H9 (cell line): ENCODE data around the gene FXYD6. TPM values are rescaled to one million over a fixed set of nuclear protein-coding genes. Genes with fewer than 3 reads are reported as not detected.

Experiments used
- DNase-seq: peaks from one replicate; pipeline ENCODE4 v3.0.0-alpha.2; 2017
- H2AFZ ChIP-seq: one replicate; pipeline ENCODE4 v1.6.1; 2013; ENCODE audit warnings: mild to moderate bottlenecking, low read length, control low read depth, moderate library complexity
- H2AK5ac ChIP-seq: 2 replicates; pipeline ENCODE4 v1.6.1; 2013; ENCODE audit warnings: low read length, control low read depth, mixed read lengths; ENCODE audit not compliant: insufficient read length
- H2BK120ac ChIP-seq: one replicate; pipeline ENCODE4 v1.6.1; 2013; ENCODE audit warnings: low read depth, mild to moderate bottlenecking, low read length, control low read depth, inconsistent platforms; ENCODE audit not compliant: poor library complexity, severe bottlenecking
- H2BK12ac ChIP-seq: 2 replicates; pipeline ENCODE4 v1.6.1; 2013; ENCODE audit warnings: low read length, control low read depth, mixed read lengths, low read depth; ENCODE audit not compliant: insufficient read length
- H2BK15ac ChIP-seq: 2 replicates; pipeline ENCODE4 v1.6.1; 2013; ENCODE audit warnings: low read depth, low read length, control low read depth
- H2BK20ac ChIP-seq: one replicate; pipeline ENCODE4 v1.6.1; 2013; ENCODE audit warnings: low read depth, mild to moderate bottlenecking, low read length, control low read depth, inconsistent platforms; ENCODE audit not compliant: poor library complexity, severe bottlenecking
- H2BK5ac ChIP-seq: 2 replicates; pipeline ENCODE4 v1.6.1; 2013; ENCODE audit warnings: low read length, control low read depth, mixed read lengths; ENCODE audit not compliant: insufficient read length
- H3K14ac ChIP-seq: 2 replicates; pipeline ENCODE4 v1.6.1; 2013; ENCODE audit warnings: low read length, control low read depth; ENCODE audit not compliant: insufficient read depth
- H3K18ac ChIP-seq: 2 replicates; pipeline ENCODE4 v1.6.1; 2013; ENCODE audit warnings: low read depth, mild to moderate bottlenecking, mixed read lengths, low read length, control low read depth; ENCODE audit not compliant: insufficient read length
- H3K23ac ChIP-seq: 2 replicates; pipeline ENCODE4 v1.6.1; 2013; ENCODE audit warnings: low read length, control low read depth, mixed read lengths, low read depth; ENCODE audit not compliant: insufficient read length
- H3K23me2 ChIP-seq: 2 replicates; pipeline ENCODE4 v1.6.1; 2013; ENCODE audit warnings: low read depth, mild to moderate bottlenecking, mixed read lengths, low read length, control low read depth; ENCODE audit not compliant: insufficient read length, poor library complexity, severe bottlenecking
- H3K27ac ChIP-seq: 2 replicates; pipeline ENCODE4 v1.5.1; 2013; ENCODE audit warnings: low read length, control low read depth, mixed read lengths, low read depth; ENCODE audit not compliant: insufficient read length
- H3K27me3 ChIP-seq: 2 replicates; pipeline ENCODE4 v1.6.1; 2013; ENCODE audit warnings: low read length, control low read depth, inconsistent platforms; ENCODE audit not compliant: insufficient read depth
- H3K4ac ChIP-seq: 2 replicates; pipeline ENCODE4 v1.6.1; 2013; ENCODE audit warnings: low read depth, mild to moderate bottlenecking, control low read depth, inconsistent platforms, low read length, moderate library complexity
- H3K4me1 ChIP-seq: 2 replicates; pipeline ENCODE4 v1.6.1; 2013; ENCODE audit warnings: low read length, control low read depth, inconsistent platforms; ENCODE audit not compliant: insufficient read depth
- H3K4me2 ChIP-seq: 2 replicates; pipeline ENCODE4 v1.6.1; 2013; ENCODE audit warnings: low read length, control low read depth, mixed read lengths; ENCODE audit not compliant: insufficient read length, insufficient read depth
- H3K56ac ChIP-seq: 2 replicates; pipeline ENCODE4 v1.6.1; 2013; ENCODE audit warnings: low read depth, mild to moderate bottlenecking, mixed read lengths, low read length, control low read depth; ENCODE audit not compliant: insufficient read length
- H3K79me1 ChIP-seq: 2 replicates; pipeline ENCODE4 v1.6.1; 2013; ENCODE audit warnings: low read depth, mild to moderate bottlenecking, moderate library complexity, low read length, control low read depth, inconsistent platforms; ENCODE audit not compliant: insufficient read depth, poor library complexity, severe bottlenecking
- H3K79me2 ChIP-seq: 2 replicates; pipeline ENCODE4 v1.6.1; 2013; ENCODE audit warnings: low read length, control low read depth, inconsistent platforms; ENCODE audit not compliant: insufficient read depth
- H3K9ac ChIP-seq: 2 replicates; pipeline ENCODE4 v1.6.1; 2013; ENCODE audit warnings: low read length, control low read depth, mixed read lengths; ENCODE audit not compliant: insufficient read length; ENCODE audit errors: extremely low read depth
- H3K9me3 ChIP-seq: one replicate; pipeline ENCODE4 v1.6.1; 2013; ENCODE audit warnings: low read depth, low read length, inconsistent platforms; ENCODE audit not compliant: control insufficient read depth
- H3T11ph ChIP-seq: one replicate; pipeline ENCODE4 v1.6.1; 2013; ENCODE audit warnings: mild to moderate bottlenecking, low read length, control low read depth, inconsistent platforms
- H4K20me1 ChIP-seq: one replicate; pipeline ENCODE4 v1.6.1; 2013; ENCODE audit not compliant: control insufficient read depth, insufficient read length, insufficient read depth
- H4K5ac ChIP-seq: 2 replicates; pipeline ENCODE4 v1.6.1; 2013; ENCODE audit warnings: low read depth, mild to moderate bottlenecking, mixed read lengths, low read length, control low read depth; ENCODE audit not compliant: insufficient read length
- H4K8ac ChIP-seq: replicated peaks from 2 replicates; pipeline ENCODE4 v1.6.1; 2013; ENCODE audit warnings: low read length, control low read depth, mixed read lengths, low read depth; ENCODE audit not compliant: insufficient read length
- H4K91ac ChIP-seq: 2 replicates; pipeline ENCODE4 v1.6.1; 2013; ENCODE audit warnings: low read depth, mild to moderate bottlenecking, moderate library complexity, mixed read lengths, low read length, control low read depth; ENCODE audit not compliant: insufficient read length
- H3K27ac Mint-ChIP-seq, 3 experiments: 2 replicates in 2 of 3; 3 replicates in 1 of 3; pipeline ENCODE4 v1.8.0; 2020 to 2021; ENCODE audit warnings: mixed read lengths in 3 of 3, mild to moderate bottlenecking in 1 of 3, moderate library complexity in 1 of 3
- H3K27me3 Mint-ChIP-seq: 2 replicates; pipeline ENCODE4 v1.8.0; 2021; ENCODE audit warnings: low read depth, mild to moderate bottlenecking, moderate library complexity, mixed read lengths
- H3K36me3 Mint-ChIP-seq, 3 experiments: 2 replicates in 2 of 3; 3 replicates in 1 of 3; pipeline ENCODE4 v1.8.0; 2020 to 2021; ENCODE audit warnings: low read depth in 3 of 3, mixed read lengths in 3 of 3; ENCODE audit not compliant: insufficient read depth in 1 of 3
- H3K4me1 Mint-ChIP-seq, 2 experiments: 2 replicates each; pipeline ENCODE4 v1.8.0; 2020; ENCODE audit warnings: mixed read lengths in 2 of 2
- H3K4me3 Mint-ChIP-seq, 2 experiments: 2 replicates in 1 of 2; 3 replicates in 1 of 2; pipeline ENCODE4 v1.8.0; 2020 to 2021; ENCODE audit warnings: mild to moderate bottlenecking in 2 of 2, mixed read lengths in 2 of 2, moderate library complexity in 1 of 2
- H3K9me3 Mint-ChIP-seq, 2 experiments: 2 replicates in 1 of 2; 3 replicates in 1 of 2; pipeline ENCODE4 v1.8.0; 2020; ENCODE audit warnings: mild to moderate bottlenecking in 2 of 2, mixed read lengths in 2 of 2, moderate library complexity in 1 of 2
- WGBS: extraction: QIAGEN DNeasy Blood & Tissue Kit; methylation state at CpG from one replicate; pipeline ENCODE4 v1.1.7; 2013; ENCODE audit warnings: missing lambda C conversion rate, low lambda C conversion rate, mixed read lengths; ENCODE audit not compliant: insufficient read length; ENCODE audit errors: extremely low coverage; 5-methylcytosine and 5-hydroxymethylcytosine counted together
- total RNA-seq: library from RNA; stranded (reverse); gene quantifications from 2 replicates; pipeline ENCODE4 v1.2.1, GENCODE V29; 2021
- TF ChIP-seq, protein P1 (sequence below): fragments of 200-600 bp; sonication (generic); conservative IDR thresholded peaks from 3 replicates; pipeline ENCODE4 v1.8.0; 2021; ENCODE audit warnings: antibody characterized with exemption, mild to moderate bottlenecking

Gene FXYD6
- total RNA-seq, 1 experiment from 2014 or later, result 18.3 TPM

- TF ChIP-seq, protein P1, sequence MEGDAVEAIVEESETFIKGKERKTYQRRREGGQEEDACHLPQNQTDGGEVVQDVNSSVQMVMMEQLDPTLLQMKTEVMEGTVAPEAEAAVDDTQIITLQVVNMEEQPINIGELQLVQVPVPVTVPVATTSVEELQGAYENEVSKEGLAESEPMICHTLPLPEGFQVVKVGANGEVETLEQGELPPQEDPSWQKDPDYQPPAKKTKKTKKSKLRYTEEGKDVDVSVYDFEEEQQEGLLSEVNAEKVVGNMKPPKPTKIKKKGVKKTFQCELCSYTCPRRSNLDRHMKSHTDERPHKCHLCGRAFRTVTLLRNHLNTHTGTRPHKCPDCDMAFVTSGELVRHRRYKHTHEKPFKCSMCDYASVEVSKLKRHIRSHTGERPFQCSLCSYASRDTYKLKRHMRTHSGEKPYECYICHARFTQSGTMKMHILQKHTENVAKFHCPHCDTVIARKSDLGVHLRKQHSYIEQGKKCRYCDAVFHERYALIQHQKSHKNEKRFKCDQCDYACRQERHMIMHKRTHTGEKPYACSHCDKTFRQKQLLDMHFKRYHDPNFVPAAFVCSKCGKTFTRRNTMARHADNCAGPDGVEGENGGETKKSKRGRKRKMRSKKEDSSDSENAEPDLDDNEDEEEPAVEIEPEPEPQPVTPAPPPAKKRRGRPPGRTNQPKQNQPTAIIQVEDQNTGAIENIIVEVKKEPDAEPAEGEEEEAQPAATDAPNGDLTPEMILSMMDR, result no peak; the same call in 2 of the 3 replicates
- Histone ChIP-seq H2BK5ac (no peak overlapping the region), H3K4ac (no peak overlapping the region), H3K79me1 (no peaks in the 10 kb centered on the region), H4K5ac (no peak overlapping the region), H3K4me1 (no peaks in the 10 kb centered on the region), H3K79me2 (no peaks in the 10 kb centered on the region), H2AFZ (no peak overlapping the region), H3K9me3 (no peaks in the 10 kb centered on the region), H3K9ac (no peak overlapping the region), H3K18ac (no peak overlapping the region), H2BK20ac (no peak overlapping the region), H3K23ac (no peak overlapping the region), H4K20me1 (peaks cover 2% of the 10 kb centered on the region), H3K56ac (no peak overlapping the region), H3K14ac (peak overlapping the region; percentile 3; the same call in 1 of the 2 replicates), H3T11ph (no peak overlapping the region), H2AK5ac (no peak overlapping the region), H3K23me2 (peaks cover 21% of the 10 kb centered on the region), H4K91ac (no peak overlapping the region), H3K27ac (no peak overlapping the region), H2BK120ac (no peak overlapping the region), H3K27me3 (peaks cover 30% of the 10 kb centered on the region), H2BK15ac (no peak overlapping the region), H4K8ac (no peak overlapping the region), H2BK12ac (no peak overlapping the region), H3K4me2 (peak overlapping the region; percentile 80)
- no peak for DNase-seq
- Mint-ChIP-seq H3K9me3 (no peaks in the 10 kb centered on the region), H3K27ac (no peak overlapping the region), H3K36me3 (no peaks in the 10 kb centered on the region), H3K27me3 (peaks cover 87% of the 10 kb centered on the region), H3K4me3 (peak overlapping the region; percentile 61 to 82), H3K4me1 (peaks cover 12 to 27% of the 10 kb centered on the region in 2 experiments)
- WGBS, result no CpG with 5 or more reads among the region's 35 CpGs
These were observed 80.0 kb downstream of the FXYD6 start for GRCh38 chr11:117796456-117796871.
